Activated naive CD8-positive, alpha-beta T cell (primary cell): Measurements from ENCODE around the gene C1orf105.

Source experiments
- H3K27ac Mint-ChIP-seq: one replicate; pipeline ENCODE4 v1.8.0; 2021; ENCODE audit warnings: mixed read lengths
- H3K27me3 Mint-ChIP-seq: one replicate; pipeline ENCODE4 v1.8.0; 2021; ENCODE audit warnings: mixed read lengths
- H3K36me3 Mint-ChIP-seq: one replicate; pipeline ENCODE4 v1.8.0; 2021; ENCODE audit warnings: mixed read lengths
- H3K4me1 Mint-ChIP-seq: one replicate; pipeline ENCODE4 v1.8.0; 2021; ENCODE audit warnings: low read depth, mixed read lengths
- H3K4me3 Mint-ChIP-seq: one replicate; pipeline ENCODE4 v1.8.0; 2021; ENCODE audit warnings: mild to moderate bottlenecking, mixed read lengths
- H3K9me3 Mint-ChIP-seq: one replicate; pipeline ENCODE4 v1.8.0; 2021; ENCODE audit warnings: low read depth, mixed read lengths

C1orf105 gene

DNA sequence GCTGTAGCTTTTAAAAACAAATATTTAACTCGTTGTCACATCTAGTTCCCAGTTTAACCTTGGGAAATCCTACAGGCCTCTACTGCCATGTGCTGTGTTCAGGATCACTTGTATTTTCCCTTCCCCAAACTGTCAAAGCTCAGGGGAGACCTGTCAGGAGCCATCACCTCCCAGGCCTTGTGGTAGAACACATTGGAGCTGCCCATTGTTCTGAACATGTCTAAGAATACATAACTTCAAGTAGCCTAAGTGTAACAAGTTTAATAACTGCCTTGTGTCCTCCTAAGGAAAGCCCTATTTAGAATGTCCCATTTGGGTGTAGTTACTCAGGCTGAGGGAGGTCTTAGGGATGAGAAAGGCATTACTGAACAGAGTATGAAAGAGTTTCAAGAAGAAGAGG is 52.0 kb downstream of the C1orf105 start:
- Mint-ChIP-seq H3K27ac (no peak overlapping the region), H3K36me3 (no peaks in the 10 kb centered on the region), H3K4me1 (peaks cover 3% of the 10 kb centered on the region), H3K27me3 (peaks cover 5% of the 10 kb centered on the region), H3K4me3 (no peak overlapping the region), H3K9me3 (no peaks in the 10 kb centered on the region)

DNA sequence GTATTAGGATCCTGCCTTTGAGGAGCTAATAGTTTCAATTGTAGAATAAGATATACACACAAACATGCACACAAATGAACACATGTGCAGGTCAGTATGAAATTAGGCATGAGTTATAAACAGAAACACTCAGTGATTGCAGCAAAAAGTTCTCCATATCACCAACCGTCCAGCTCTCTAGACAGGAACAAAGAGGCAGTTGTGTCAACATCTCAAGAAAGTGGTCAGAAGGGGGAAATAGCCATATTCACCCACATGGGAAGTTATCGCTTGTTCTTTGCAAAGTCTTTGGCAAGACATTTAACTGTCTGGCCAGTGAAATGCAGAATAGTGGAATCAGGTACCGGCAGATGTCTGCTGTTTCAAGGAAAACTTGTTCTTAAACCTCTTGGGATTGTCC is 52.8 kb downstream of the C1orf105 start:
- peaks cover 3% of the 10 kb centered on the region for H3K4me1 Mint-ChIP-seq
- H3K4me3 Mint-ChIP-seq = no peak overlapping the region
- no peaks in the 10 kb centered on the region for H3K36me3 Mint-ChIP-seq

DNA sequence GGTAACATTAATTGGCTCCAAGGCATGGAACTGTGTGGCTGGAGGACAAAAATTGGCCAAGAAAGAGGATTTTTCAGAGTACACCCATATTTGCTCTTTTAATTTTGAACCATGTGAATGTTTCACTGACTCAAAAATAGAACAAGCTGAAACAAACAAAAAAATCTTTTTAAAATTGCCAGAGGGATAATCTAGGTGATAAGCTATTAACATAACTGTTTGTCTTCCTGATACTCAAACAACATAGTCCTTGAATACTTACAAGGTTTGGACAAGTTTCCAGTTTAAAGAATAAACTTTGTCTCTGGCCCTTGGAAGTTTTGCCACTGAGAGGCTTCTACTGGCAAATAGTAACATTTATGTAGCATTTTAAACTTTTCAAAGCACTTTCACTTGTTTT is 53.4 kb downstream of the C1orf105 start:
- Mint-ChIP-seq H3K27ac (no peak overlapping the region), H3K36me3 (peaks cover 2% of the 10 kb centered on the region), H3K9me3 (no peaks in the 10 kb centered on the region), H3K4me1 (peaks cover 3% of the 10 kb centered on the region), H3K27me3 (peaks cover 5% of the 10 kb centered on the region), H3K4me3 (no peak overlapping the region)

More for the DNA sequence above, 52.8 kb downstream of the C1orf105 start:
- Mint-ChIP-seq H3K27me3 (peaks cover 5% of the 10 kb centered on the region), H3K27ac (no peak overlapping the region), H3K9me3 (no peaks in the 10 kb centered on the region)

DNA sequence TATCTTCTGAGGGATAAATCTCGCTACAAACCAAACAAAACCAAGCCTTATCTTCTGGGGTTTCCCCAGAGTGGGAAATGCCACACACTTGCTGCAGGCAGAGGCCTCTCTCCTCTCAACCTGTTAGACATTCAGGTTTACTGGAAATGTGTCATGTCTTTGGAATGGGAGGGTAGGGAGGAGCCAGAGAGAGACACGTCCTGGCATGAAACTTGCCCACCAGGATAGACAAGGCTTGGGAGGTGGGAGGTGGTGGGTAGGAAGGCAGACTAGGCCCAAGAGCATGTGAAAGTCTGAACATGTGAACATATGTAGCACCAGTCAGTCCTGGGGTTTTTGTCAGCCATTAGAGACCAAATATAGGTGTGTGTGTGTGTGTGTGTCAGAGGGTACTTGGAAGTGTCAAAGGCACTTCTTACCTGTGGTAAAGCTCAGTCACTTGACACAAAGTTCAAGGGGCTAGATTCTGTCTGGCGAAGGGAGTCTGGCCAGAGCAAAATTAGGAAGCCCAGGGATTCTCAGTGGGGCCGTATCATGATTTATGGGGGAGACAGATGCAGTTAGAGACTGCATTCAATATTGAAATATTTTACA is 55.8 kb downstream of the C1orf105 start:
- H3K27me3 Mint-ChIP-seq = peaks cover 3% of the 10 kb centered on the region
- no peak overlapping the region for H3K27ac Mint-ChIP-seq

DNA sequence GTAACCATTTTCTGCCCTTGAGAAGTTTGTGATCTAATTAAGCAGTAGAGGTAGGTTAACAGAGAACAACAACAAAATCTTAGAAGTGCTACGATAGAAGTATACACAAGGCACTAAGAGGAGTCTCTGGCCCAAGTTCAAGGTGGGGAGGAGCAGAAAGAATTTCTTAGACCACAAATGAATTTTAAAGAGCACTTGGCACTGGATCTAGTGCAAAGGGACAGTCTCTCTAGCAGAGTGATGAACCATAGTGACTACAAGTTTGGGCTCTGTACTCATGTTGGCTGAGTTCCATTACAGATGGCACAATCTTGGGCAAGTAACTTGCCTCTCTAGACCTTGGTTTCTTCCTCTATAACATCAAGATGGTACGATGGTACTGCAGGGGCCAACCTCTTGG is 56.7 kb downstream of the C1orf105 start:
- no peak overlapping the region for H3K27ac Mint-ChIP-seq
- no peaks in the 10 kb centered on the region for H3K9me3 Mint-ChIP-seq
- peaks cover 3% of the 10 kb centered on the region for H3K27me3 Mint-ChIP-seq
- peaks cover 10% of the 10 kb centered on the region for H3K4me1 Mint-ChIP-seq
- peaks cover 3% of the 10 kb centered on the region for H3K36me3 Mint-ChIP-seq
- no peak overlapping the region for H3K4me3 Mint-ChIP-seq

More for the DNA sequence above, 55.8 kb downstream of the C1orf105 start:
- Mint-ChIP-seq H3K4me1 (peaks cover 10% of the 10 kb centered on the region), H3K9me3 (no peaks in the 10 kb centered on the region), H3K4me3 (no peak overlapping the region), H3K36me3 (peaks cover 3% of the 10 kb centered on the region)

DNA sequence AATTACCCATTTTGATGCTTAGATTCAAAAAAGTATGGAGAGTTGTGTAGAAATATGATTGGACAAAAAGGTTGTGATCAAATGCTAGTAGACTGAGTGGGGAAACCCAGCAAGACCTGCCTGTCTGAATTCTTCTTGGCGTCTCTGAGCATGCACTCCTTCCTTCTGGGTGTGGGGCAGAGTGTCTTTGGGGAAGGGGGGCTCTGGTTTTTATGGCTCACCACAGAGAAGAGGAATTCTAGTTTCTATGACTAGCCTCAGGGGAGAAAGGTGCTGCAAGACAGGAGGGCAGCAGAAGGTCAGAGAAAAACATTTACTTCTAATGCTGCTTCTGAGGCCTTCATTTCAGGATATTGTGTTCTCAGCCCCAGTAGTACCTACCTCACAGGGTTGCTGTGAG is 57.3 kb downstream of the C1orf105 start:
- Mint-ChIP-seq H3K9me3 (no peaks in the 10 kb centered on the region), H3K4me3 (no peak overlapping the region), H3K4me1 (peaks cover 10% of the 10 kb centered on the region), H3K27ac (no peak overlapping the region), H3K27me3 (peaks cover 2% of the 10 kb centered on the region), H3K36me3 (peaks cover 3% of the 10 kb centered on the region)

DNA sequence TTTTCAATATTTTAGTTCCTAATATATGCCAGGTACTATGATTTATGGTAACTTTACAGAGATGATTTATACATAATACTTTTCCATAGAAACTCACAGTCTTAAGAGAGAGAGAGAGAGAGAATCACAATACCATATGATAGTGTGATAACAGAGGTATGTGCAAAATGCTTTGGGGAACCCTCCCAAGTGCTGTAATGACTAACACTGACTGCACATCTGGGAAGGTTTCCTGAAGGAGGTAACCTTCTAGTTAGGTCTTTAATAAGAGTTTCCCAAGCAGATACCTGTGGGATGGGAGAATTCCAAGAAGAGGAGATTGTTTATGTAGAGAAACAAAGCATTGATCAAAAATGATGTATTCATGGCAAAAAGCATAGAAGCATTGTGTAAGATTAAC is 58.0 kb downstream of the C1orf105 start:
- H3K4me3 Mint-ChIP-seq = no peak overlapping the region
- H3K36me3 Mint-ChIP-seq = peaks cover 3% of the 10 kb centered on the region
- H3K9me3 Mint-ChIP-seq = no peaks in the 10 kb centered on the region
- H3K27ac Mint-ChIP-seq = no peak overlapping the region
- peaks cover 10% of the 10 kb centered on the region for H3K4me1 Mint-ChIP-seq
- peaks cover 2% of the 10 kb centered on the region for H3K27me3 Mint-ChIP-seq

DNA sequence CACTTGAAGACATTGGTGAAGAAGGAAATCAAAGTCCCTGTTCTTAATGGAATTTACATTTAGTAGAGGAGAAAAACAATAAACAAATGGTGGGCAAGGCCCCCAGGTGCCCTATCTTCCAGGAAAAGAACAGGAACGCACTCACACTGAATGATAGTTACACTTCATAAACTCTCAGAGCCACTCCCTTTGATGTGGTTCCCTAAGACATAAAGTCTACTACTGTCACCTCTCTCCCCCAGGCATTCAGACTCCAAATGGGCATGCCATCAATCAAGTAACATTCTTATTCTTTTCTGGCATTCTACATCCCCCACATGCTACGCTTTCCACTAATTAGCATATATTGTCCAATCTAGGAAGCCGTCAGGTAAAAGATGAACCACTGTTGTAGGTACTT is 59.9 kb downstream of the C1orf105 start:
- Mint-ChIP-seq H3K36me3 (peaks cover 3% of the 10 kb centered on the region), H3K4me3 (no peak overlapping the region), H3K27me3 (peaks cover 2% of the 10 kb centered on the region), H3K4me1 (peaks cover 10% of the 10 kb centered on the region), H3K9me3 (no peaks in the 10 kb centered on the region), H3K27ac (no peak overlapping the region)

DNA sequence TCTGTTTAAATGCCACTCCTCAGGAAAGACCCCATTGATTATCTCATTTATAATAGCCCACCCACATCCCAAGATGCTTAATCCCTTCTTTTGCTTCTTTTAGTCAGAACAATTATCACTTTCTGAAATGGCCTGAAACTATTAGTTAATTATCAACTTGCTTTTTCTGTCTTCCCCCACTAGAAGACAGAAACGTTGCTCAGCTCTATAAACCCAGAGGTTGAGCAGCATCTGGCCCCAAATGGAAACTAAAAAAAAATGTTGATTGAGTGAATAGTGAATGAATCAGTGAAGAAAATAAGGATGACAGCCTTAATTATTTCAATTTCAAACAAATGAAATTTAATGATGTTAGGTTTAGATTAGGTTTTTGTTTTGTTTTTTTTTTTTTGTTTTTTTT is 61.6 kb downstream of the C1orf105 start:
- no peak overlapping the region for H3K4me3 Mint-ChIP-seq
- peaks cover 2% of the 10 kb centered on the region for H3K27me3 Mint-ChIP-seq
- H3K27ac Mint-ChIP-seq = no peak overlapping the region
- H3K4me1 Mint-ChIP-seq = peaks cover 10% of the 10 kb centered on the region
- no peaks in the 10 kb centered on the region for H3K9me3 Mint-ChIP-seq
- H3K36me3 Mint-ChIP-seq = peaks cover 3% of the 10 kb centered on the region

DNA sequence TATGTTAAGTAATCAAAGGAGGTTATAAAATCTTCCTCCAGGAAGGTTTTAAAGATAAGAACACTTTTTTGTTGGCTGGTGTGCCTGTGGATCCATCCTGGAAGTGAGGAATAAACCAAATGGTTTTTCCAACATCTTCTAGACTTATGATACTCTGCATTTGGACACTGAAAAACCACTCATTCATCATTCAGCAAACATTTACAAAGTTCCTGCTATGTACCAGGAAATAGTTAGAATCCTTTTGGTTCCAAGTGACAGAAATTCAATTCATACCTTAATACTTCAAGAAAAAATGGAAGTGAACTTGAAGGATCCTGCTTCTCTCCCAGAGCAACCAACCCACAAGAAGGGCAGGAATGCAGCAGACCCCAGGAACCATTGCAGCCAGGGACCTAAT is 63.0 kb downstream of the C1orf105 start:
- H3K4me3 Mint-ChIP-seq = no peak overlapping the region
- H3K9me3 Mint-ChIP-seq = no peaks in the 10 kb centered on the region
- H3K27ac Mint-ChIP-seq = no peak overlapping the region
- peaks cover 2% of the 10 kb centered on the region for H3K27me3 Mint-ChIP-seq
- peaks cover 3% of the 10 kb centered on the region for H3K36me3 Mint-ChIP-seq
- H3K4me1 Mint-ChIP-seq = peaks cover 16% of the 10 kb centered on the region

DNA sequence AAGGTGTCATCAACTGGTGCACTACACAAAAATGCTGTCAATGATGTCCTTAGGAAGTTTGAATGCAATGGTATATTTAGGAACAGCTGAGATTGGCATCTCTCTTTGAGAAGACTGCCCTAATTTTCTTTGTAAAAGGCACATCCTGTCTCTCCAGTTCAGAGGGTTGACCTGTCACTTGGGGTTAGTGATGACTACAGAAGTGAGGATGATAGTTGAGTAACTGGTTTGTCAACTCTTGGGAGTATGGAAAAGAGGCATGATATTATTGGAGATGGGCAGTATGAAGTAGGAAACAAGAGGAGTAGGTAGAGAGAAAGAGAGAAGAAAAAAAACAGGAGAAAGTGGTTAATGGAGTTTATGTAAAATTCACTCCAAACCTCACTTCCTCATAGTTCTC is 63.8 kb downstream of the C1orf105 start:
- Mint-ChIP-seq H3K27me3 (peaks cover 4% of the 10 kb centered on the region), H3K4me1 (peaks cover 16% of the 10 kb centered on the region), H3K36me3 (no peaks in the 10 kb centered on the region), H3K9me3 (no peaks in the 10 kb centered on the region), H3K27ac (no peak overlapping the region), H3K4me3 (no peak overlapping the region)

DNA sequence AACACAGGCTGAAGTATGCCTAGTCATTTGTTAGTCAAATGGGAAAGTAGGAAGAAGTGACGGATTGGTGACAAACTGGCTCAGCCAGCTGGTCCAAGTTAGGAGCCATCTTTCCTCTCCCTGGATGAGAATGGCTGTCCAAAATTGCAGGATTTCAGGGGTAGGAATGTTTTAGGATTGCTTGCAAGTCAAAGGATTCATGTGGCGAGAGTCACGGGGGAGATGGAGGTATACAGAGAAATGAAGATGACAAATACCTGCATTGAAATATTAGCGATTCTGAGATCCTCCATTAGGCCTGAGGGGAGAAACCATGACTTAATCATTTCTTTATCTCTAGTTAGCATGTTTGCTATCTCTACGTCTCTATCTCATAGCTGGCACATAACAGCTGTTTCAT is 65.1 kb downstream of the C1orf105 start:
- H3K4me1 Mint-ChIP-seq = peaks cover 10% of the 10 kb centered on the region
- H3K9me3 Mint-ChIP-seq = no peaks in the 10 kb centered on the region
- H3K36me3 Mint-ChIP-seq = no peaks in the 10 kb centered on the region
- H3K27ac Mint-ChIP-seq = no peak overlapping the region
- no peak overlapping the region for H3K4me3 Mint-ChIP-seq
- peaks cover 4% of the 10 kb centered on the region for H3K27me3 Mint-ChIP-seq

DNA sequence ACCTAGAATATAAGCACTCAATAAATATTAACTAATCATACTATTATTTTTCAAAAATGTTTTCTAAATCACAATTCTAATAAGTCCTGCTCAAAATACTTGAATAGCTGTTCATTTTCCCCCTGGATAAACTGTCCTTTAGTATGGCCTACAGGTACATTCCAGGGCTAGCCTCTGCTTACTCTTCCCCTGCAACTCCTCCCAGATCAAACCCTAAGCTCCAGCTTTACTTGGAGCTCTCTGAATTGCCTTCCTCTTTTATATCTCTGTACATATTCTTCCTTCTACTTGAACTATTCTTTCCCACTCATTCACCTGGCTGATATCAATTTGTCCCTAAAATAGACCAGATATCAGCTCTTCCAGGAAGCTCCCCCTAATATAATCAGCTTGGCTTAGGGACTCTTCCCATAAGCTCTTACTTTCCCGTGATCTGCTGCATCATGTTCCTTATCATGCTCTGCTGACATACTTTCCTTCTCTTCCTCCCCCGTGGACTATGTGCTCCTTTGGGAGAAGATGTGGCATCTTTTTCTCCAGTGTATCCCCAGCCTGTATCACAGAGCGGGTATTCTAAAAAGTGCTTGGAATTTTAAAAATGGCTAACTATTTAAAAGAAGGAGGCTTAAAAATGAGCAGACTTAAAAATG is 66.4 kb downstream of the C1orf105 start:
- no peak overlapping the region for H3K4me3 Mint-ChIP-seq
- peaks cover 6% of the 10 kb centered on the region for H3K27me3 Mint-ChIP-seq
- H3K4me1 Mint-ChIP-seq = peaks cover 10% of the 10 kb centered on the region
- no peaks in the 10 kb centered on the region for H3K36me3 Mint-ChIP-seq
- no peak overlapping the region for H3K27ac Mint-ChIP-seq
- H3K9me3 Mint-ChIP-seq = no peaks in the 10 kb centered on the region

DNA sequence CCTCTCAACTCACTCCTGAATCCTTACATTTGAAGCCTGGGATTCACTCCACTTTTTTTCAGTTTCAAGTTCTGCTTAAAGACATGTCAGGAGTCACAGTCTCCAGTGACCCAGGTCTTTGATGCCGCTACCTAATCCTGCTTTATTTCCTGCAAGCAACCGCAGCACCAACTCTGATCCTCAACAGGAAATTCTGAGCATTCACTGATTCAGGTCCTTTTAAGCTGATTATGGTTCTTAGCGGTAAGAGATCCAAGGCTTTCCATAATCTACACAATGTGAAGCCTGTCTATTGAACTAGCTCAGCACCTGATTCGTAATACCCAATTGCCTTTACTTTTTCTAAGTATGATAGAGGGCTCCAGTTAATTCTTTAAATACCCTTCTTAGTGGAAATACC is 67.1 kb downstream of the C1orf105 start:
- H3K36me3 Mint-ChIP-seq = peaks cover 2% of the 10 kb centered on the region
- peaks cover 10% of the 10 kb centered on the region for H3K4me1 Mint-ChIP-seq
- H3K27me3 Mint-ChIP-seq = peaks cover 6% of the 10 kb centered on the region
- no peaks in the 10 kb centered on the region for H3K9me3 Mint-ChIP-seq
- no peak overlapping the region for H3K4me3 Mint-ChIP-seq
- H3K27ac Mint-ChIP-seq = no peak overlapping the region

DNA sequence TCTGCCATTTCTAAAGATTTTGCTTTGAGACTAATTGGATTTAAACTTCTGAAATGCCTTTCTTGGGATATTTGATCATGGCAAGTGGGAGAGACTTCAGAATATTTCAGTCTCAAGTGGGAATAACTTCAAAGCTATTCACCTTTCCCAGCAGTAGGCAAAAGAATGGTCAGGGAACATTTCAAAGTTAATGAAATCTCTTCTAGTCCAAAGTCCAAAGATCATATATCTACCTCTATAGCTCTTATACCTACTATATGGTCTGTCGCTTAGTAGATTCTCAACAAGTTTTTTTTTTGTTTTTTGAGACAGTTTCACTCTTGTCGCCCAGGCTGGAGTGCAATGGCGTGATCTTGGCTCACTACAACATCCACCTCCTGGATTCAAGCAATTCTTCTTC is 67.9 kb downstream of the C1orf105 start:
- H3K27me3 Mint-ChIP-seq = peaks cover 6% of the 10 kb centered on the region
- no peaks in the 10 kb centered on the region for H3K9me3 Mint-ChIP-seq

DNA sequence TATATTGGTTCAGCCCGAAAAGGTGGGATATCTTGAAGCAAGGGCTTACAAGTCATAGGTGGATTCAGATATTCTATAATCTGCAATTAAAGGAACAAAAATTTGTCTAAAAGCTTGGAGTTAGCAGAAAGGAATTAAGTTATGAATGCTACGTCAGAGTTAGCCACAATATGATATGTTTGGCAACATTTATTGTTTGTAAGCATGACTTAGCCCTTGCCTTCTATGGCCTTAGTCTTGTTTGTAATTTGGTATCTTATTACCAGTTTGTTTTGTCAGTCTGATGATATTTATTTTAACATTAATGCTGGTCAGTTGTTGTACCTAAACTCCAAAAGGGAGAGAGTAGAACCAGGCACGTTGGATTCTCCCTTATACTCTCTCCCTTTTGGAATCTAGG is 69.4 kb downstream of the C1orf105 start:
- no peak overlapping the region for H3K27ac Mint-ChIP-seq
- H3K4me3 Mint-ChIP-seq = no peak overlapping the region
- H3K27me3 Mint-ChIP-seq = peaks cover 6% of the 10 kb centered on the region
- no peaks in the 10 kb centered on the region for H3K9me3 Mint-ChIP-seq
- peaks cover 6% of the 10 kb centered on the region for H3K4me1 Mint-ChIP-seq
- peaks cover 2% of the 10 kb centered on the region for H3K36me3 Mint-ChIP-seq

More for the DNA sequence above, 67.9 kb downstream of the C1orf105 start:
- no peak overlapping the region for H3K4me3 Mint-ChIP-seq
- H3K36me3 Mint-ChIP-seq = peaks cover 2% of the 10 kb centered on the region
- H3K27ac Mint-ChIP-seq = no peak overlapping the region
- peaks cover 10% of the 10 kb centered on the region for H3K4me1 Mint-ChIP-seq
